KMS-11 (cell line): ENCODE measurements around the gene MYH10.

Experiments used
- H2AFZ ChIP-seq: fragments of 200-600 bp; sonication (generic); 2 replicates; pipeline ENCODE4 v1.6.1; 2016; ENCODE audit warnings: antibody characterized with exemption, mixed run types, low read depth
- H3K27ac ChIP-seq: fragments of 200-600 bp; sonication (generic); 2 replicates; pipeline ENCODE4 v1.6.1; 2016; ENCODE audit warnings: mild to moderate bottlenecking, mixed run types
- H3K27me3 ChIP-seq: fragments of 200-600 bp; sonication (generic); 2 replicates; pipeline ENCODE4 v1.6.1; 2017; ENCODE audit warnings: mild to moderate bottlenecking, low read depth, mixed run types, moderate library complexity; ENCODE audit not compliant: insufficient read depth
- H3K36me3 ChIP-seq: fragments of 200-600 bp; sonication (generic); 2 replicates; pipeline ENCODE4 v1.6.1; 2017; ENCODE audit warnings: mild to moderate bottlenecking, mixed run types; ENCODE audit not compliant: insufficient read depth
- H3K4me1 ChIP-seq: fragments of 200-600 bp; sonication (generic); 2 replicates; pipeline ENCODE4 v1.6.1; 2016; ENCODE audit warnings: mild to moderate bottlenecking, low read depth, mixed run types; ENCODE audit not compliant: poor library complexity, severe bottlenecking
- H3K4me2 ChIP-seq: fragments of 200-600 bp; sonication (generic); 2 replicates; pipeline ENCODE4 v1.7.0; 2016; ENCODE audit warnings: mild to moderate bottlenecking, mixed run types
- H3K4me3 ChIP-seq: fragments of 200-600 bp; sonication (generic); IDR thresholded peaks from 2 replicates; pipeline ENCODE4 v1.6.1; 2017; ENCODE audit warnings: low read depth, low read length, mixed read lengths; ENCODE audit not compliant: insufficient read depth
- H3K79me2 ChIP-seq: fragments of 200-600 bp; sonication (generic); 2 replicates; pipeline ENCODE4 v1.6.1; 2016; ENCODE audit warnings: low read depth, mixed run types; ENCODE audit not compliant: insufficient read depth
- H3K9ac ChIP-seq: fragments of 200-600 bp; sonication (generic); 2 replicates; pipeline ENCODE4 v1.6.1; 2016; ENCODE audit warnings: mild to moderate bottlenecking, mixed run types
- H4K20me1 ChIP-seq: fragments of 200-600 bp; sonication (generic); 2 replicates; pipeline ENCODE4 v1.6.1; 2016; ENCODE audit warnings: mild to moderate bottlenecking, mixed run types; ENCODE audit not compliant: insufficient read depth
- TF ChIP-seq, protein P1 (sequence below): fragments of 200-600 bp; sonication (generic); conservative IDR thresholded peaks from 2 replicates; pipeline ENCODE4 v1.6.1; 2017; ENCODE audit warnings: low read depth, mild to moderate bottlenecking, antibody characterized with exemption, low read length, moderate library complexity, mixed read lengths

Gene MYH10

DNA sequence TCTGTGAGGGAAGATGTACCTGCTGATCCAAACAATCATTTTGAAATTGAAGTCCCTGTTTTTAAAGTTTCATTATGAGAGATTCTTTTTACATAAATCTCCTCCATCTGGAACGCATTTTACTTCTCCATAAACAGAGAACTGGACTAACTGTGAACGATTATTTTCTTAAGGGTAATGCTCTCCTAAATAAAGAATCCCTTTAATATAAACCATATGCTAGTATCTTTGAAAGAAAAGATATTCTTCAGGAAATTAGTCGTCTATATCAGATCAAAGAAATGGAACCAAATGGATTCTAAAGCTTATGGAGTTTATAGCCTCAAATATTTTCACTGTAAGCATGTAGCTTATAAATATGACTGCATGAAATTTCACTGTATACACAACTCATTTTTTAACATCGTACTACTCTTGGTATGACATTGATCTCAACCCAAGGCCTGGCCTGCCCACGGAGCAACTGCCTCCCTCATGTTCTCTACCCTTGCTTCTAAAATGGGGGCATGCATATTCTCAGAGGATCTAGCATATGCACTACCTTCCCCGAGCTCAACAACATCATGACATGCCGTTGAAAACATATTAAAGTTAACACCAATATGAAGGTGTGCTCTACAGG lies 66.4 kb downstream of the MYH10 start:
- TF ChIP-seq, protein P1, sequence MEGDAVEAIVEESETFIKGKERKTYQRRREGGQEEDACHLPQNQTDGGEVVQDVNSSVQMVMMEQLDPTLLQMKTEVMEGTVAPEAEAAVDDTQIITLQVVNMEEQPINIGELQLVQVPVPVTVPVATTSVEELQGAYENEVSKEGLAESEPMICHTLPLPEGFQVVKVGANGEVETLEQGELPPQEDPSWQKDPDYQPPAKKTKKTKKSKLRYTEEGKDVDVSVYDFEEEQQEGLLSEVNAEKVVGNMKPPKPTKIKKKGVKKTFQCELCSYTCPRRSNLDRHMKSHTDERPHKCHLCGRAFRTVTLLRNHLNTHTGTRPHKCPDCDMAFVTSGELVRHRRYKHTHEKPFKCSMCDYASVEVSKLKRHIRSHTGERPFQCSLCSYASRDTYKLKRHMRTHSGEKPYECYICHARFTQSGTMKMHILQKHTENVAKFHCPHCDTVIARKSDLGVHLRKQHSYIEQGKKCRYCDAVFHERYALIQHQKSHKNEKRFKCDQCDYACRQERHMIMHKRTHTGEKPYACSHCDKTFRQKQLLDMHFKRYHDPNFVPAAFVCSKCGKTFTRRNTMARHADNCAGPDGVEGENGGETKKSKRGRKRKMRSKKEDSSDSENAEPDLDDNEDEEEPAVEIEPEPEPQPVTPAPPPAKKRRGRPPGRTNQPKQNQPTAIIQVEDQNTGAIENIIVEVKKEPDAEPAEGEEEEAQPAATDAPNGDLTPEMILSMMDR: no peak
- Histone ChIP-seq H2AFZ (no peak overlapping the region), H3K4me3 (no peak overlapping the region), H3K36me3 (no peaks in the 10 kb centered on the region), H3K79me2 (no peaks in the 10 kb centered on the region), H4K20me1 (no peaks in the 10 kb centered on the region), H3K9ac (no peak overlapping the region), H3K4me1 (no peaks in the 10 kb centered on the region), H3K4me2 (no peak overlapping the region), H3K27me3 (no peaks in the 10 kb centered on the region), H3K27ac (no peak overlapping the region)

- Histone ChIP-seq H3K79me2 (no peaks in the 10 kb centered on the region), H3K9ac (no peak overlapping the region), H4K20me1 (no peaks in the 10 kb centered on the region), H2AFZ (no peak overlapping the region), H3K27me3 (no peaks in the 10 kb centered on the region), H3K4me3 (no peak overlapping the region), H3K4me1 (no peaks in the 10 kb centered on the region), H3K4me2 (no peak overlapping the region), H3K27ac (no peak overlapping the region), H3K36me3 (no peaks in the 10 kb centered on the region)
- TF ChIP-seq, protein P1: no peak
Observed at GRCh38 chr17:8563024-8563776, 67.3 kb downstream of the MYH10 start.

DNA sequence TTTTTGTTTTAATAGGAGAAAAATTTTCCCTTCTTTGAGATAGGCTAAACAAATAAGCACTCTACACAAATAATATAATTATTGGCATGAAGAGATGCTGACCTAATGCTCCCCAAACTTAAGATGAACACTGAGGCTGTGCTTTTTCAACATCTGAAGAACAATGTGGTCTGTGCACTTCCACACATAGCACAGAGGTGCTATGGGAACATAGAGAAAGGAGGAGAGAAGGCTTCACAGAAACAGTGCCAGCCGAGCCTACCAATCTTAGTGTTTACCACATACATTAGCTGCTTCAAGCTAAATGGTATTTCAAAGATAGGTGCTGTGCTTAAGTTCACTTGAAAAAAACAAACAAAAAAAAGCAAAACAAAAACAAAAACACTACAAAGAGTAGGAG lies 72.4 kb downstream of the MYH10 start:
- H3K4me3 ChIP-seq: no peak overlapping the region
- TF ChIP-seq, protein P1: no peak
- no peaks in the 10 kb centered on the region for H3K79me2 ChIP-seq
- H4K20me1 ChIP-seq: no peaks in the 10 kb centered on the region
- no peak overlapping the region for H3K9ac ChIP-seq
- no peaks in the 10 kb centered on the region for H3K27me3 ChIP-seq
- no peak overlapping the region for H3K27ac ChIP-seq
- no peak overlapping the region for H3K4me2 ChIP-seq
- H3K4me1 ChIP-seq: no peaks in the 10 kb centered on the region
- no peaks in the 10 kb centered on the region for H3K36me3 ChIP-seq
- no peak overlapping the region for H2AFZ ChIP-seq

GRCh38 chr17:8557176-8557806 lies 73.2 kb downstream of the MYH10 start:
- H3K4me3 ChIP-seq: no peak overlapping the region
- H3K27me3 ChIP-seq: no peaks in the 10 kb centered on the region
- H3K36me3 ChIP-seq: no peaks in the 10 kb centered on the region
- H3K79me2 ChIP-seq: no peaks in the 10 kb centered on the region
- TF ChIP-seq, protein P1: no peak
- no peak overlapping the region for H3K4me2 ChIP-seq
- H2AFZ ChIP-seq: no peak overlapping the region
- no peak overlapping the region for H3K27ac ChIP-seq
- H3K9ac ChIP-seq: no peak overlapping the region
- H4K20me1 ChIP-seq: no peaks in the 10 kb centered on the region
- no peaks in the 10 kb centered on the region for H3K4me1 ChIP-seq
